Measurements from ENCODE around the gene WEE2. TPM values are rescaled to one million over a fixed set of nuclear protein-coding genes. Genes with fewer than 3 reads are reported as not detected.

WEE2 gene
- total and polyA plus RNA-seq, 2 of the 13 experiments (the other 11 are each of a cell fraction or from before 2014, with no cell fraction given): not detected

DNA sequence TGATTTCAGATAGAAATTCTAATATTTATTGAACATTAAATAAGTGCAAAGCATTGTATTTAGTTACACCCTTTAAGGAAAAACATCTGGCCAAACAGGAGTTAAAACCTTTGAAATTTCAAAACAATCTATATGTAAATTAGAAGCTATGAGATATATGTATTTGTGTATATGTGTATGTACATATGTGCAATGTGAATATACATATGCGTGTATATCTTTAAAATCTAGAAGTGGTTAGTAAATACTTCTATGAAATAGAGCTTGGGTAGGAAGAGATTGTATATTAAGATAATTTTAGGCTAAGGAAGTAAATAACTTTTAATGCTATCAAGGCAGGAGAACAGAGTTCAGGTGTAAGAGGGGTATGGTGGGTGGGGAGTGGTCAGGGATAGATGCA, 9.3 kb downstream of the WEE2 start:
- CTCF ChIA-PET (ENCODE audit: low intra/inter-chr PET ratio, low total read pairs): no interaction called here
- DNase-seq (ENCODE audit: low spot score) (no peak), ATAC-seq (no peak)

More for the DNA sequence above, 9.3 kb downstream of the WEE2 start:
- in situ Hi-C loops (cut with HindIII; ENCODE audit: extremely low pct_ligation_motif_present, low pct_unique_long_range_greater_than_20kb) (no loop called here), intact Hi-C loops (cut with micrococcal nuclease; ENCODE audit: unreplicated experiment) (no loop called here)
- Histone ChIP-seq H4K20me1 (ENCODE audit: insufficient read depth, low read length) (no peaks in the 10 kb centered on the region), H3K36me3 (replicated peaks in 1 of 2; ENCODE audit: control insufficient read depth in 1 of 2, insufficient read depth in 2 of 2, low read length in 2 of 2) (no peaks in the 10 kb centered on the region), H3K9ac (ENCODE audit: insufficient read depth, low read depth, low read length) (no peak overlapping the region), H3K4me1 (ENCODE audit: insufficient read depth, low read length) (peaks cover 14% of the 10 kb centered on the region), H3K9me3 (ENCODE audit: low read length) (no peaks in the 10 kb centered on the region), H3K27ac (ENCODE audit: extremely low read length, insufficient read depth, low read length) (no peak overlapping the region), H3K4me3 (replicated peaks in 1 of 3; ENCODE audit: insufficient read depth in 1 of 3, low read depth in 2 of 3, low read length in 3 of 3) (no peak overlapping the region), H3K79me2 (ENCODE audit: insufficient read depth, low read length) (no peaks in the 10 kb centered on the region), H3K4me2 (ENCODE audit: low read depth, low read length) (no peak overlapping the region), H2AFZ (ENCODE audit: low read length) (no peak overlapping the region), H3K27me3 (ENCODE audit: control insufficient read depth in 1 of 2, insufficient read depth in 2 of 2, low read length in 2 of 2) (no peaks in the 10 kb centered on the region)
- POLR2A ChIA-PET: no interaction called here
- BruUV-seq (replicated peaks): no TSS peak
- TF ChIP-seq ZSCAN9 (CRISPR knock-in tag; IDR thresholded peaks at IDR 0.05; ENCODE audit: borderline replicate concordance): no peak
- TF ChIP-seq, protein P1, sequence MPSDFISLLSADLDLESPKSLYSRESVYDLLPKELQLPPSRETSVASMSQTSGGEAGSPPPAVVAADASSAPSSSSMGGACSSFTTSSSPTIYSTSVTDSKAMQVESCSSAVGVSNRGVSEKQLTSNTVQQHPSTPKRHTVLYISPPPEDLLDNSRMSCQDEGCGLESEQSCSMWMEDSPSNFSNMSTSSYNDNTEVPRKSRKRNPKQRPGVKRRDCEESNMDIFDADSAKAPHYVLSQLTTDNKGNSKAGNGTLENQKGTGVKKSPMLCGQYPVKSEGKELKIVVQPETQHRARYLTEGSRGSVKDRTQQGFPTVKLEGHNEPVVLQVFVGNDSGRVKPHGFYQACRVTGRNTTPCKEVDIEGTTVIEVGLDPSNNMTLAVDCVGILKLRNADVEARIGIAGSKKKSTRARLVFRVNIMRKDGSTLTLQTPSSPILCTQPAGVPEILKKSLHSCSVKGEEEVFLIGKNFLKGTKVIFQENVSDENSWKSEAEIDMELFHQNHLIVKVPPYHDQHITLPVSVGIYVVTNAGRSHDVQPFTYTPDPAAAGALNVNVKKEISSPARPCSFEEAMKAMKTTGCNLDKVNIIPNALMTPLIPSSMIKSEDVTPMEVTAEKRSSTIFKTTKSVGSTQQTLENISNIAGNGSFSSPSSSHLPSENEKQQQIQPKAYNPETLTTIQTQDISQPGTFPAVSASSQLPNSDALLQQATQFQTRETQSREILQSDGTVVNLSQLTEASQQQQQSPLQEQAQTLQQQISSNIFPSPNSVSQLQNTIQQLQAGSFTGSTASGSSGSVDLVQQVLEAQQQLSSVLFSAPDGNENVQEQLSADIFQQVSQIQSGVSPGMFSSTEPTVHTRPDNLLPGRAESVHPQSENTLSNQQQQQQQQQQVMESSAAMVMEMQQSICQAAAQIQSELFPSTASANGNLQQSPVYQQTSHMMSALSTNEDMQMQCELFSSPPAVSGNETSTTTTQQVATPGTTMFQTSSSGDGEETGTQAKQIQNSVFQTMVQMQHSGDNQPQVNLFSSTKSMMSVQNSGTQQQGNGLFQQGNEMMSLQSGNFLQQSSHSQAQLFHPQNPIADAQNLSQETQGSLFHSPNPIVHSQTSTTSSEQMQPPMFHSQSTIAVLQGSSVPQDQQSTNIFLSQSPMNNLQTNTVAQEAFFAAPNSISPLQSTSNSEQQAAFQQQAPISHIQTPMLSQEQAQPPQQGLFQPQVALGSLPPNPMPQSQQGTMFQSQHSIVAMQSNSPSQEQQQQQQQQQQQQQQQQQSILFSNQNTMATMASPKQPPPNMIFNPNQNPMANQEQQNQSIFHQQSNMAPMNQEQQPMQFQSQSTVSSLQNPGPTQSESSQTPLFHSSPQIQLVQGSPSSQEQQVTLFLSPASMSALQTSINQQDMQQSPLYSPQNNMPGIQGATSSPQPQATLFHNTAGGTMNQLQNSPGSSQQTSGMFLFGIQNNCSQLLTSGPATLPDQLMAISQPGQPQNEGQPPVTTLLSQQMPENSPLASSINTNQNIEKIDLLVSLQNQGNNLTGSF (CRISPR knock-in tag; IDR thresholded peaks at IDR 0.05): no peak
- TF ChIP-seq, protein P2, sequence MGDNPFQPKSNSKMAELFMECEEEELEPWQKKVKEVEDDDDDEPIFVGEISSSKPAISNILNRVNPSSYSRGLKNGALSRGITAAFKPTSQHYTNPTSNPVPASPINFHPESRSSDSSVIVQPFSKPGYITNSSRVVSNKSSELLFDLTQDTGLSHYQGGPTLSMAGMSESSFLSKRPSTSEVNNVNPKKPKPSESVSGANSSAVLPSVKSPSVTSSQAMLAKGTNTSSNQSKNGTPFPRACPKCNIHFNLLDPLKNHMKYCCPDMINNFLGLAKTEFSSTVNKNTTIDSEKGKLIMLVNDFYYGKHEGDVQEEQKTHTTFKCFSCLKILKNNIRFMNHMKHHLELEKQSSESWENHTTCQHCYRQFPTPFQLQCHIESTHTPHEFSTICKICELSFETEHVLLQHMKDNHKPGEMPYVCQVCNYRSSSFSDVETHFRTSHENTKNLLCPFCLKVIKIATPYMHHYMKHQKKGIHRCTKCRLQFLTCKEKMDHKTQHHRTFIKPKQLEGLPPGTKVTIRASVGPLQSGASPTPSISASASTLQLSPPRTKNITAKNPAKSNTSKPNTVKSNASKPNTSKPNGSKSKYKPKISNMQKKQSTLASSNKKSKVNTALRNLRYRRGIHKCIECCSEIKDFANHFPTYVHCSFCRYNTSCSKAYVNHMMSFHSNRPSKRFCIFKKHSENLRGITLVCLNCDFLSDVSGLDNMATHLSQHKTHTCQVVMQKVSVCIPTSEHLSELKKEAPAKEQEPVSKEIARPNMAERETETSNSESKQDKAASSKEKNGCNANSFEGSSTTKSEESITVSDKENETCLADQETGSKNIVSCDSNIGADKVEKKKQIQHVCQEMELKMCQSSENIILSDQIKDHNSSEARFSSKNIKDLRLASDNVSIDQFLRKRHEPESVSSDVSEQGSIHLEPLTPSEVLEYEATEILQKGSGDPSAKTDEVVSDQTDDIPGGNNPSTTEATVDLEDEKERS (CRISPR knock-in tag; IDR thresholded peaks at IDR 0.05): no peak
- TF ChIP-seq SP2 (CRISPR knock-in tag; IDR thresholded peaks at IDR 0.05): no peak
- no peak for TF ChIP-seq HOXD1 (CRISPR knock-in tag; IDR thresholded peaks at IDR 0.05)
- TF ChIP-seq ZNF24 (IDR thresholded peaks at IDR 0.05): no peak
- TF ChIP-seq, protein P3, sequence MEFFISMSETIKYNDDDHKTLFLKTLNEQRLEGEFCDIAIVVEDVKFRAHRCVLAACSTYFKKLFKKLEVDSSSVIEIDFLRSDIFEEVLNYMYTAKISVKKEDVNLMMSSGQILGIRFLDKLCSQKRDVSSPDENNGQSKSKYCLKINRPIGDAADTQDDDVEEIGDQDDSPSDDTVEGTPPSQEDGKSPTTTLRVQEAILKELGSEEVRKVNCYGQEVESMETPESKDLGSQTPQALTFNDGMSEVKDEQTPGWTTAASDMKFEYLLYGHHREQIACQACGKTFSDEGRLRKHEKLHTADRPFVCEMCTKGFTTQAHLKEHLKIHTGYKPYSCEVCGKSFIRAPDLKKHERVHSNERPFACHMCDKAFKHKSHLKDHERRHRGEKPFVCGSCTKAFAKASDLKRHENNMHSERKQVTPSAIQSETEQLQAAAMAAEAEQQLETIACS (CRISPR knock-in tag; IDR thresholded peaks at IDR 0.05): no peak
- TF ChIP-seq PAX8 (CRISPR knock-in tag; IDR thresholded peaks at IDR 0.05; ENCODE audit: borderline replicate concordance): no peak
- no peak for TF ChIP-seq SOX6 (IDR thresholded peaks at IDR 0.05)
- TF ChIP-seq SOX6 (CRISPR knock-in tag; IDR thresholded peaks at IDR 0.05): no peak
- no peak for TF ChIP-seq ZNF782 (CRISPR knock-in tag; IDR thresholded peaks at IDR 0.05; ENCODE audit: borderline replicate concordance)
- no peak for TF ChIP-seq NPAS2 (CRISPR knock-in tag; IDR thresholded peaks at IDR 0.05; ENCODE audit: borderline replicate concordance)
- TF ChIP-seq ZNF629 (CRISPR knock-in tag; conservative IDR thresholded peaks at IDR 0.05): no peak
- FAIRE-seq: no peak
- 91% methylated on average over 1 of the region's 1 CpG for WGBS (ENCODE audit: low lambda C conversion rate)
